Adrenal gland (tissue), 12 donors: ENCODE data around the gene ITGA2. TPM values are rescaled to one million over a fixed set of nuclear protein-coding genes. Genes with fewer than 3 reads are reported as not detected.

Experiments
- DNase-seq, 7 donors: peaks; one replicate each; pipeline ENCODE4 v3.0.0-alpha.2; 2019 to 2020
- H3K27ac ChIP-seq, 5 donors: fragments of 200-600 bp; sonication (generic) in 4 of 5; 1 replicate in 3 of 5; 2 replicates in 2 of 5; pipeline versions ENCODE4 v1.5.1 to v1.8.0; 2016 to 2020; ENCODE audit warnings: mild to moderate bottlenecking in 1 of 5
- H3K27me3 ChIP-seq: fragments of 200-600 bp; 2 replicates; pipeline ENCODE4 v1.8.0; 2021
- H3K36me3 ChIP-seq, 2 donors: fragments of 200-600 bp; replicated peaks in 1 of 2; 1 replicate in 1 of 2; 2 replicates in 1 of 2; pipeline versions ENCODE4 v1.5.1 to v1.8.0; 2018 to 2022
- H3K4me1 ChIP-seq, 2 donors: fragments of 200-600 bp; replicated peaks in 1 of 2; 1 replicate in 1 of 2; 2 replicates in 1 of 2; pipeline versions ENCODE4 v1.5.1 to v1.8.0; 2018 to 2021
- H3K4me3 ChIP-seq, 4 donors: fragments of 200-600 bp; sonication (generic) in 3 of 4; one replicate each; pipeline ENCODE4 v1.5.1; 2016 to 2018
- H3K9me3 ChIP-seq, 3 donors: fragments of 200-600 bp; sonication (generic) in 1 of 3; replicated peaks in 1 of 3; 1 replicate in 2 of 3; 2 replicates in 1 of 3; pipeline versions ENCODE4 v1.5.1 to v1.8.0; 2016 to 2021
- POLR2A ChIP-seq, 2 donors: fragments of 450-650 bp; IDR thresholded peaks; one replicate each; pipeline ENCODE4 v1.6.1; 2017; ENCODE audit warnings: antibody characterized with exemption in 2 of 2, mild to moderate bottlenecking in 2 of 2, moderate library complexity in 1 of 2
- WGBS, 4 donors: extraction: QIAGEN DNeasy Blood & Tissue Kit in 2 of 4; methylation state at CpG; one replicate each; pipeline versions ENCODE4 v1.1.5 to v1.1.7; 2013 to 2017; 5-methylcytosine and 5-hydroxymethylcytosine counted together
- intact Hi-C, 2 donors: fragments of 100-400 bp; cut with DNase I; formaldehyde crosslinking; loops; one replicate each; pipeline versions ENCODE4 v1.14.1 to v1.15.0; 2022 to 2023
- polyA plus RNA-seq, 3 donors: library from polyadenylated mRNA; stranded (reverse); fragments of 200-250 nt in 2 of 3; fragments of 350-450 nt in 1 of 3; fragmentation: Illumina TruSeq in 1 of 3; extraction: RNeasy Lipid Tissue Mini Kit (QIAGEN cat#74804) in 1 of 3; gene quantifications; one replicate each; pipeline ENCODE4 v1.2.3, GENCODE V29; 2013 to 2014
- total RNA-seq, 9 donors: library from RNA; depleted of rRNA in 4 of 9; stranded (reverse); fragments of >200 nt in 4 of 9; fragments of 120-200 nt in 1 of 9; fragmentation: NEBNext Ultra II Directional in 1 of 9; extraction: Animal tissue kit (Norgen Biotek cat#: 25700) in 1 of 9; gene quantifications; one replicate each; pipeline versions ENCODE4 v1.1.0 to v1.2.4, GENCODE V29; 2013 to 2023
- TF ChIP-seq, protein P1 (sequence below), 6 experiments: fragments of 450-650 bp in 4 of 6; fragments of 200-600 bp in 2 of 6; sonication (generic) in 1 of 6; IDR thresholded peaks; 1 replicate in 5 of 6; 2 replicates in 1 of 6; pipeline versions ENCODE4 v1.5.1 to v1.8.0; 2016 to 2021; ENCODE audit warnings: antibody characterized with exemption in 6 of 6, mild to moderate bottlenecking in 2 of 6, moderate library complexity in 1 of 6
- donor health status: healthy with polysubstance abuse.
- donor health status: Bipolar disorder and iron deficiency.
- donor health status: DM: yes; HTN: yes; CAD: no.
- donor health status: DM: no; HTN: no; CAD: no.
- donor health status: DM: no; HTN: no; CAD: no.
- donor health status: DM: yes; HTN: yes; CAD: no.

ITGA2 gene
- total and polyA plus RNA-seq, 12 donors = 1.8 to 127 (median 20.8) TPM

DNA sequence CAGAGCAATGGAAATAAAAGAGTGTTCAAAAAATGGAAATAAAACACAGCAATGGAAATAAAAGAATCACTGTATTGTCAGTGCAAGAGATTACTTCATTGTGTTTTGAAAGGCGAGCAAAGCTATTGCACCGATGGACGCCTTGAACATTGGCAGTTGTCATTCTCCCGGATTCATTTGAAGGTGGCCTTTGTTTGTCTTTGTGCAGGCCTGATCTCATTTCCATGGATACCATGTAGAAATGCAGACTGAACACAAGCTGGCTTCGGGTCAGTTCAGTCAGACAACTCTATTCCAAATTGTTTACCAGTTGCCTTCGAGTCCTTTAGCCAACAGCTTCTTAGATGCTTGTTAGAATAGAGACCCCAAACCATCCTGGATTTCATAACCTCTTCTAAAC, 8.3 kb downstream of the ITGA2 start:
- Histone ChIP-seq H3K27ac (no peak overlapping the region), H3K4me1 (peaks cover 0 to 13% of the 10 kb centered on the region in 2 donors), H3K36me3 (no peaks in the 10 kb centered on the region), H3K9me3 (no peaks in the 10 kb centered on the region), H3K27me3 (no peaks in the 10 kb centered on the region), H3K4me3 (no peak overlapping the region)
- intact Hi-C loops = no loop called here
- TF ChIP-seq, protein P1, sequence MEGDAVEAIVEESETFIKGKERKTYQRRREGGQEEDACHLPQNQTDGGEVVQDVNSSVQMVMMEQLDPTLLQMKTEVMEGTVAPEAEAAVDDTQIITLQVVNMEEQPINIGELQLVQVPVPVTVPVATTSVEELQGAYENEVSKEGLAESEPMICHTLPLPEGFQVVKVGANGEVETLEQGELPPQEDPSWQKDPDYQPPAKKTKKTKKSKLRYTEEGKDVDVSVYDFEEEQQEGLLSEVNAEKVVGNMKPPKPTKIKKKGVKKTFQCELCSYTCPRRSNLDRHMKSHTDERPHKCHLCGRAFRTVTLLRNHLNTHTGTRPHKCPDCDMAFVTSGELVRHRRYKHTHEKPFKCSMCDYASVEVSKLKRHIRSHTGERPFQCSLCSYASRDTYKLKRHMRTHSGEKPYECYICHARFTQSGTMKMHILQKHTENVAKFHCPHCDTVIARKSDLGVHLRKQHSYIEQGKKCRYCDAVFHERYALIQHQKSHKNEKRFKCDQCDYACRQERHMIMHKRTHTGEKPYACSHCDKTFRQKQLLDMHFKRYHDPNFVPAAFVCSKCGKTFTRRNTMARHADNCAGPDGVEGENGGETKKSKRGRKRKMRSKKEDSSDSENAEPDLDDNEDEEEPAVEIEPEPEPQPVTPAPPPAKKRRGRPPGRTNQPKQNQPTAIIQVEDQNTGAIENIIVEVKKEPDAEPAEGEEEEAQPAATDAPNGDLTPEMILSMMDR (IDR thresholded peaks at IDR 0.05) = no peak
- no peak for TF ChIP-seq POLR2A (IDR thresholded peaks at IDR 0.05)
- WGBS, 4 donors = 44 to 64% (median 57%) methylated on average over 6 of the region's 6 CpGs
- DNase-seq = no peak

DNA sequence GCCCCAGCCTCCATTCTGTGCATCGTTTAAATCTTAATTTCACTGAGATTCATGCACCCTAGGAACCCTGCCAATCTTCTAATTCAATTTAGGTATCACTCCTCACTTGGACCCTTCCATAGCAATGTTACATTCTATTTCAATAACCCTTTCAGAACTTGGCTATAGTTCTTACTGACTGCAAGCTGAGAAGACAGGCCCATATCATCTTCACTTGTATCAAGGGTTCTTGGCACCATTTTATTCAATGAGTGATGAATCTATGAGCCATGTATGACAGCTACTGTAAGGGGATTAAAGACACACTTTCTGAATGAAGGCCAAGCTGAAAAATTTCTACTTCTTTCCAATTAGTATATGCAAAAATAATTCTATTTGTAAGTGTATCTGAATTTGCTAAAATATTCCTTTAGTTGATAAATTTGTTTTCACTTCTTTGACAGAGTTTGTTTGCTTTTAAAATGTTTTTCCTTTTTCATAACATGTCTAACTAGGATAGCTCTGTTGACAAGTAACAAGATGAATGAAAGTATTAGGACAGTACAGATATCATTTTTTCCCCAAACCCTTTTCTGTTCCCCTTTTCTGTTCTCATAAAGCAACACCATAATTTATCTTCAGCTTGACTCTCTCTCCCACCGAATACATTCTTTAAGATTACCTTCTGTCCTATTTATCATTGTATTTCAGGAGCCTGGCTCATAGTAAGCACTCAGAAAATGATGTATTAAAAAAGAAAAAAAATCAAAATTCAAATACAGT, 9.6 kb downstream of the ITGA2 start:
- H3K9me3 ChIP-seq = no peaks in the 10 kb centered on the region
- H3K27ac ChIP-seq = no peak overlapping the region
- H3K4me3 ChIP-seq = no peak overlapping the region
- TF ChIP-seq POLR2A (IDR thresholded peaks at IDR 0.05) = no peak
- TF ChIP-seq, protein P1 (IDR thresholded peaks at IDR 0.05) = no peak
- H3K36me3 ChIP-seq = no peaks in the 10 kb centered on the region
- H3K27me3 ChIP-seq = no peaks in the 10 kb centered on the region
- intact Hi-C loops = no loop called here
- no peak for DNase-seq
- WGBS, 4 donors = 53 to 62% (median 58%) methylated on average over 2 of the region's 2 CpGs
- H3K4me1 ChIP-seq = peaks cover 0 to 13% of the 10 kb centered on the region in 2 donors

DNA sequence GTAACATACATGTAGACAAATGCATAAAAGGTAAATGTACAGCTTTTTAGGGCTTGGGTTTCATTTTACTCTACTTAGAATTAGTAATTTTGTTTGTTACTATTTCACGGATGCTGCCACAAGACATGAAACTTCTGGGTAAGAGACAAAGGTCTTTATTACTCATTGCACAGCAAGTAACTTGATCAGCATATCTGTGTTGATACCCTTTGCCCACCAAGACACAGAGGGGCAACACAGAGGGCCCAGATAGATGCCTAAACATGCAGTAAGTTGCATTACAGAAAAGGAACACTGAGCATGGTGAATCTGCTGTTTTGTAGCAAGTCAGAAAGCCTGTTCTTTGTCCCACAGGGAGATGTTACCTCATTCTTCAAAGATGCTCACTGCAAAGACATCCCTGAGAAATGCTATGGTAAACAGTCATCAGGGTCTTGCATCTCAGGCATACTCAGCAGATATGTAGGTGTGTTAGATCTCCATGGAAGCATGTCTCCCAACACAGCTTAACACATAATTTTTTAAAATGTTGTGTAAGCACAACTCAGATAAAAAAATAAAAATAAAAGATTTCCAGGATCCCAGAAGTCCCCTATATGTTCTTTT, 10.3 kb downstream of the ITGA2 start:
- Histone ChIP-seq H3K36me3 (no peaks in the 10 kb centered on the region), H3K27ac (no peak overlapping the region), H3K9me3 (no peaks in the 10 kb centered on the region), H3K4me1 (peaks cover 0 to 13% of the 10 kb centered on the region in 2 donors), H3K4me3 (no peak overlapping the region), H3K27me3 (no peaks in the 10 kb centered on the region)
- WGBS, 4 donors = 80 to 91% (median 86%) methylated on average over 1 of the region's 1 CpG
- TF ChIP-seq, protein P1 (IDR thresholded peaks at IDR 0.05) = no peak
- TF ChIP-seq POLR2A (IDR thresholded peaks at IDR 0.05) = no peak
- DNase-seq = no peak
- intact Hi-C loops = no loop called here

DNA sequence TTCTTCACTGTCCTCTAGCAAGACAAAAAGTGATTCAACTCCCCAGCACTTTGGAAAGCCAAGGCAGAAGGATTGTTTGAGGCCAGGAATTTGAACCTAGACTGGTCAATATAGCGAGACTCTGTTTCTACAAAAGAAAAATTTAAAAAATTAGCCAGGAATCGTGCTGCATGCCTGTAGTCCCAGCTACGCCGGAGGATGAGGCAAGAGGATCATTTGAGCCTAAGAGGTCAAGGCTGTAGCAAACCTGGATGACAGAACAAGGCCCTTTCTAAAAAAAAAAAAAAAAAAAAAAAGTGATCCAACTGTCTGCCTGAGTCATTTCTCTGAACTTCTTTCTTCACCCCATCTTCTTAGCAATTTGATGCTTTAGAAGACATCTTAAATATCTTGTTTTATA, 12.4 kb downstream of the ITGA2 start:
- DNase-seq = peak in 2 of 7 donors; percentile 22 to 35
- Histone ChIP-seq H3K27ac (peak overlapping the region in 2 of 5 donors; percentile 4 to 43), H3K27me3 (no peaks in the 10 kb centered on the region), H3K4me1 (peaks cover 2 to 20% of the 10 kb centered on the region in 2 donors), H3K9me3 (no peaks in the 10 kb centered on the region), H3K36me3 (no peaks in the 10 kb centered on the region), H3K4me3 (no peak overlapping the region)
- WGBS, 4 donors = 45 to 72% (median 56%) methylated on average over 4 of the region's 4 CpGs
- intact Hi-C loops = no loop called here
- TF ChIP-seq, protein P1 (IDR thresholded peaks at IDR 0.05) = no peak
- TF ChIP-seq POLR2A (IDR thresholded peaks at IDR 0.05) = no peak
